Astrocyte (in vitro differentiated cells and primary cell): ENCODE data around the gene TP53BP1. TPM values are rescaled to one million over a fixed set of nuclear protein-coding genes. Genes with fewer than 3 reads are reported as not detected.

ENCODE experiments used
- DNase-seq: peaks from one replicate; pipeline ENCODE4 v3.0.0-alpha.2; 2010; ENCODE audit warnings: low read depth
- FAIRE-seq: peaks from 2 replicates; lab custom pipeline; 2011; peaks lifted over from hg19 to GRCh38; lab: Jason Lieb, UNC
- H2AFZ ChIP-seq: 2 replicates; pipeline ENCODE4 v1.6.0; 2012; ENCODE audit warnings: low read depth, low read length, inconsistent platforms
- H3K27ac ChIP-seq: 2 replicates; pipeline ENCODE4 v1.5.1; 2011; ENCODE audit warnings: low read depth, low read length, inconsistent platforms
- H3K27me3 ChIP-seq: 2 replicates; pipeline ENCODE4 v1.6.0; 2011; ENCODE audit warnings: low read length, inconsistent platforms; ENCODE audit not compliant: insufficient read depth
- H3K36me3 ChIP-seq: 2 replicates; pipeline ENCODE4 v1.5.1; 2011; ENCODE audit warnings: low read length, inconsistent platforms; ENCODE audit not compliant: insufficient read depth
- H3K4me1 ChIP-seq: 2 replicates; pipeline ENCODE4 v1.5.1; 2011; ENCODE audit warnings: low read length, inconsistent platforms; ENCODE audit not compliant: insufficient read depth
- H3K4me2 ChIP-seq: 2 replicates; pipeline ENCODE4 v1.6.0; 2012; ENCODE audit warnings: low read length, inconsistent platforms
- H3K4me3 ChIP-seq: 2 replicates; pipeline ENCODE4 v1.5.1; 2011; ENCODE audit warnings: low read depth, mild to moderate bottlenecking, low read length, inconsistent platforms; ENCODE audit not compliant: insufficient read depth
- H3K79me2 ChIP-seq: 2 replicates; pipeline ENCODE4 v1.6.0; 2012; ENCODE audit warnings: mild to moderate bottlenecking, low read length, inconsistent platforms; ENCODE audit not compliant: insufficient read depth
- H3K9ac ChIP-seq: 2 replicates; pipeline ENCODE4 v1.6.0; 2012; ENCODE audit warnings: mild to moderate bottlenecking, low read length, inconsistent platforms
- H3K9me3 ChIP-seq: 2 replicates; pipeline ENCODE4 v1.5.1; 2012; ENCODE audit warnings: low read depth, mild to moderate bottlenecking, low read length, inconsistent platforms; ENCODE audit not compliant: insufficient read depth
- H4K20me1 ChIP-seq: 2 replicates; pipeline ENCODE4 v1.6.0; 2012; ENCODE audit warnings: low read length, inconsistent platforms; ENCODE audit not compliant: insufficient read depth
- H3K27ac Mint-ChIP-seq: one replicate; pipeline ENCODE4 v1.8.0; 2021; ENCODE audit warnings: mild to moderate bottlenecking, mixed read lengths; ENCODE audit not compliant: unreplicated experiment
- H3K27me3 Mint-ChIP-seq: one replicate; pipeline ENCODE4 v1.8.0; 2021; ENCODE audit warnings: low read depth, mixed read lengths; ENCODE audit not compliant: unreplicated experiment
- H3K36me3 Mint-ChIP-seq: one replicate; pipeline ENCODE4 v1.8.0; 2021; ENCODE audit warnings: low read depth, mixed read lengths; ENCODE audit not compliant: unreplicated experiment
- H3K4me1 Mint-ChIP-seq: one replicate; pipeline ENCODE4 v1.8.0; 2021; ENCODE audit warnings: low read depth, mixed read lengths; ENCODE audit not compliant: unreplicated experiment
- H3K4me3 Mint-ChIP-seq: one replicate; pipeline ENCODE4 v1.8.0; 2021; ENCODE audit warnings: mild to moderate bottlenecking, moderate library complexity, mixed read lengths; ENCODE audit not compliant: unreplicated experiment
- H3K9me3 Mint-ChIP-seq: one replicate; pipeline ENCODE4 v1.8.0; 2021; ENCODE audit warnings: mild to moderate bottlenecking, mixed read lengths; ENCODE audit not compliant: unreplicated experiment
- CTCF ChIP-seq: IDR thresholded peaks from 2 replicates; pipeline ENCODE4 v1.5.1; 2011; ENCODE audit warnings: low read depth, mild to moderate bottlenecking, inconsistent platforms, low read length, moderate library complexity; ENCODE audit not compliant: insufficient read depth
- EZH2 ChIP-seq: IDR thresholded peaks from 2 replicates; pipeline ENCODE4 v1.6.1; 2012; ENCODE audit warnings: mild to moderate bottlenecking, low read length, inconsistent platforms; ENCODE audit not compliant: insufficient read depth
- total RNA-seq: library from RNA; stranded (reverse); gene quantifications from 2 replicates; pipeline ENCODE4 v1.2.1, GENCODE V29; 2021

Gene TP53BP1
- total RNA-seq, 1 donor from 2014 or later, result 71.9 TPM

GRCh38 chr15:43406808-43407207 is 86.1 kb downstream of the TP53BP1 start:
- no peak overlapping the region for H2AFZ ChIP-seq
- FAIRE-seq, result no peak
- no peak overlapping the region for H3K9ac ChIP-seq
- no peaks in the 10 kb centered on the region for H3K79me2 ChIP-seq
- Mint-ChIP-seq H3K27ac (no peak overlapping the region), H3K4me3 (no peak overlapping the region), H3K9me3 (no peaks in the 10 kb centered on the region), H3K36me3 (peaks cover 35% of the 10 kb centered on the region), H3K27me3 (no peaks in the 10 kb centered on the region), H3K4me1 (peaks cover 8% of the 10 kb centered on the region)
- H3K36me3 ChIP-seq, result peaks cover 71% of the 10 kb centered on the region
- H3K27ac ChIP-seq, result no peak overlapping the region
- H3K27me3 ChIP-seq, result no peaks in the 10 kb centered on the region
- peaks cover 23% of the 10 kb centered on the region for H4K20me1 ChIP-seq
- no peak overlapping the region for H3K4me3 ChIP-seq
- no peak overlapping the region for H3K4me2 ChIP-seq
- TF ChIP-seq CTCF (no peak), EZH2 (no peak)
- no peaks in the 10 kb centered on the region for H3K4me1 ChIP-seq
- no peaks in the 10 kb centered on the region for H3K9me3 ChIP-seq
- DNase-seq, result no peak

GRCh38 chr15:43406189-43406588 is 86.8 kb downstream of the TP53BP1 start:
- DNase-seq, result no peak
- Histone ChIP-seq H3K27ac (no peak overlapping the region), H3K79me2 (no peaks in the 10 kb centered on the region), H3K36me3 (peaks cover 75% of the 10 kb centered on the region), H2AFZ (no peak overlapping the region), H3K27me3 (no peaks in the 10 kb centered on the region), H3K4me3 (no peak overlapping the region), H3K4me2 (no peak overlapping the region), H3K4me1 (no peaks in the 10 kb centered on the region), H3K9me3 (no peaks in the 10 kb centered on the region), H3K9ac (no peak overlapping the region), H4K20me1 (peaks cover 22% of the 10 kb centered on the region)
- Mint-ChIP-seq H3K36me3 (peaks cover 37% of the 10 kb centered on the region), H3K4me3 (no peak overlapping the region), H3K9me3 (no peaks in the 10 kb centered on the region), H3K27ac (no peak overlapping the region), H3K27me3 (no peaks in the 10 kb centered on the region), H3K4me1 (peaks cover 8% of the 10 kb centered on the region)
- FAIRE-seq, result no peak
- TF ChIP-seq EZH2, result no peak
- no peak for TF ChIP-seq CTCF

- Histone ChIP-seq H3K27me3 (no peaks in the 10 kb centered on the region), H2AFZ (no peak overlapping the region), H3K9me3 (no peaks in the 10 kb centered on the region), H3K27ac (no peak overlapping the region), H4K20me1 (peaks cover 17% of the 10 kb centered on the region), H3K4me1 (no peaks in the 10 kb centered on the region), H3K4me2 (no peak overlapping the region), H3K36me3 (peaks cover 73% of the 10 kb centered on the region), H3K79me2 (no peaks in the 10 kb centered on the region), H3K9ac (no peak overlapping the region), H3K4me3 (no peak overlapping the region)
- Mint-ChIP-seq H3K36me3 (peaks cover 31% of the 10 kb centered on the region), H3K27me3 (no peaks in the 10 kb centered on the region), H3K9me3 (no peaks in the 10 kb centered on the region), H3K4me3 (no peak overlapping the region), H3K4me1 (no peaks in the 10 kb centered on the region), H3K27ac (no peak overlapping the region)
- no peak for TF ChIP-seq CTCF
- TF ChIP-seq EZH2, result no peak
- FAIRE-seq (no peak), DNase-seq (no peak)
Measured at GRCh38 chr15:43404130-43404529, 88.8 kb downstream of the TP53BP1 start.
